K562 treated with DMSO at 1 percent for 4 hours (cell line): ENCODE results near the gene CCDC9B. TPM values are rescaled to one million over a fixed set of nuclear protein-coding genes. Genes with fewer than 3 reads are reported as not detected.

Source experiments
- total RNA-seq: library from RNA; unstranded; fragments of 300-600 nt; gene quantifications from 2 replicates; pipeline ENCODE4 v1.2.3, GENCODE V29; 2022; ENCODE audit not compliant: insufficient read depth

CCDC9B gene
- total RNA-seq: 0.57 TPM in 1 of 2 replicates, not detected in the other

GRCh38 chr15:40340740-40341400 is at the start of gene CCDC9B:
Gene CCDC9B (minus strand): TSS chr15:40340939. CDS start chr15:40340819, 120 bp downstream.

GRCh38 chr15:40382580-40383456 is 42.1 kb upstream of the CCDC9B start, which contains the start of gene KNSTRN:
Gene KNSTRN (plus strand): TSS chr15:40382721. CDS start chr15:40382836, 115 bp downstream.

GRCh38 chr15:40357723-40358470 is 17.2 kb upstream of the CCDC9B start, which contains the start of gene DISP2:
Gene DISP2 (plus strand): TSS chr15:40358219. CDS start chr15:40358322, 103 bp downstream.

GRCh38 chr15:40323239-40323952 is 17.3 kb downstream of the CCDC9B start, which contains the start of gene INAFM2:
Gene INAFM2 (plus strand): TSS chr15:40323692. CDS start chr15:40324056, 364 bp downstream.

GRCh38 chr15:40307421-40308211 is 33.1 kb downstream of the CCDC9B start, which contains the start of gene PLCB2:
Gene PLCB2 (minus strand): TSS chr15:40307935. CDS start chr15:40307672, 263 bp downstream.

GRCh38 chr15:40282869-40283614 is 57.7 kb downstream of the CCDC9B start, which contains the start of gene ANKRD63:
Gene ANKRD63 (minus strand): TSS chr15:40283064. CDS start chr15:40282586, 478 bp downstream.

Other genes starting within 250 kb of the CCDC9B start
- 6.7 and 9.7 TPM in 2 replicates for gene BMF, start 232.1 kb downstream of the CCDC9B start, total RNA-seq
- 27.4 and 37.9 TPM in 2 replicates for gene BUB1B, start 179.9 kb downstream of the CCDC9B start, total RNA-seq
- 0.36 TPM in 1 of 2 replicates, not detected in the other for gene PAK6, start 101.9 kb downstream of the CCDC9B start, total RNA-seq
- 1.1 TPM in 1 of 2 replicates, not detected in the other for gene ANKRD63, start 57.9 kb downstream of the CCDC9B start, total RNA-seq
- 9.6 and 13.9 TPM in 2 replicates for gene PLCB2, start 33.0 kb downstream of the CCDC9B start, total RNA-seq
- 17.2 and 18.2 TPM in 2 replicates for gene INAFM2, start 17.2 kb downstream of the CCDC9B start, total RNA-seq
- gene PHGR1, start 10.1 kb upstream of the CCDC9B start, total RNA-seq: not detected in 2 replicates
- gene DISP2, start 17.3 kb upstream of the CCDC9B start, total RNA-seq: not detected in 2 replicates
- 14.9 and 20.8 TPM in 2 replicates for gene KNSTRN, start 41.8 kb upstream of the CCDC9B start, total RNA-seq
- gene IVD, start 64.9 kb upstream of the CCDC9B start, total RNA-seq: 1.9 and 3.5 TPM in 2 replicates
- gene BAHD1, start 100.0 kb upstream of the CCDC9B start, total RNA-seq: 16.6 and 25.0 TPM in 2 replicates
- 10.2 and 12.4 TPM in 2 replicates for gene CHST14, start 130.0 kb upstream of the CCDC9B start, total RNA-seq
- 17.2 and 26.3 TPM in 2 replicates for gene CCDC32, start 224.1 kb upstream of the CCDC9B start, total RNA-seq
- 9.7 and 9.8 TPM in 2 replicates for gene RPUSD2, start 228.4 kb upstream of the CCDC9B start, total RNA-seq